AG04450 (cell line): ENCODE measurements around the gene CASP8. TPM values are rescaled to one million over a fixed set of nuclear protein-coding genes. Genes with fewer than 3 reads are reported as not detected.

Source experiments
- CTCF ChIA-PET: fragments of 300-600, 350-600 bp; formaldehyde crosslinking; extraction: SDS; loops from one replicate; lab custom pipeline; 2022; ENCODE audit warnings: antibody characterized with exemption, inconsistent platforms; lab: Charles Lee
- POLR2A ChIA-PET: fragments of 350-600 bp; formaldehyde crosslinking; extraction: SDS; loops from one replicate; lab custom pipeline; 2021; ENCODE audit warnings: antibody characterized with exemption, inconsistent platforms; lab: Yijun Ruan, JAX
- DNase-seq: peaks from one replicate; pipeline ENCODE4 v3.0.0-alpha.2; 2011; ENCODE audit warnings: low read depth, low spot score
- H3K27ac ChIP-seq: one replicate; pipeline ENCODE4 v1.5.1; 2012; ENCODE audit warnings: low read depth, low read length, control low read depth
- H3K27me3 ChIP-seq: one replicate; pipeline ENCODE4 v1.6.0; 2012; ENCODE audit warnings: low read length; ENCODE audit not compliant: control insufficient read depth, insufficient read depth
- H3K4me3 ChIP-seq: 2 replicates; pipeline ENCODE4 v1.5.1; 2011; ENCODE audit warnings: mild to moderate bottlenecking, low read depth, low read length, control low read depth
- H3K9me3 ChIP-seq: 2 replicates; pipeline ENCODE4 v1.5.1; 2012; ENCODE audit warnings: low read length; ENCODE audit not compliant: control insufficient read depth, insufficient read depth
- CTCF ChIP-seq: IDR thresholded peaks from 2 replicates; pipeline ENCODE4 v1.5.1; 2011; ENCODE audit warnings: low read depth, low read length, control low read depth, inconsistent platforms
- polyA plus RNA-seq: library from polyadenylated mRNA; depleted of rRNA; stranded (reverse); fragments of >200 nt; gene quantifications from 2 replicates; pipeline ENCODE4 v1.2.3, GENCODE V29; 2011; rRNA removed
- small RNA-seq: library from RNA; depleted of rRNA; stranded (forward); fragments of <200 nt; gene quantifications from one replicate; pipeline ENCODE3, GENCODE V24; 2012; ENCODE audit warnings: low read depth; ENCODE audit not compliant: insufficient read length

The CASP8 gene
- polyA plus RNA-seq, 1 experiment: 20.8 TPM

- no peak overlapping the region for H3K27ac ChIP-seq
- POLR2A ChIA-PET: no interaction called here
- TF ChIP-seq CTCF: no peak
- H3K9me3 ChIP-seq: peaks cover 8% of the 10 kb centered on the region
- CTCF ChIA-PET: interaction anchor here (1.6 kb wide), 1 partner anchor 88 kb away, joined by 4 read pairs; no protein-coding TSS in a partner anchor
- no peak for DNase-seq
- H3K4me3 ChIP-seq: no peak overlapping the region
- no peaks in the 10 kb centered on the region for H3K27me3 ChIP-seq
Measured at GRCh38 chr2:201320701-201321100, 60.4 kb downstream of the CASP8 start.

- TF ChIP-seq CTCF: no peak
- Histone ChIP-seq H3K27me3 (no peaks in the 10 kb centered on the region), H3K4me3 (no peak overlapping the region), H3K27ac (no peak overlapping the region), H3K9me3 (peaks cover 8% of the 10 kb centered on the region)
- CTCF ChIA-PET: interaction anchor here (0.6 to 0.7 kb wide), 2 partner anchors 13 to 206 kb away, joined by 3 read pairs; no protein-coding TSS in a partner anchor
- POLR2A ChIA-PET: no interaction called here
- DNase-seq: no peak
Measured at GRCh38 chr2:201322772-201323171, 62.4 kb downstream of the CASP8 start.

DNA sequence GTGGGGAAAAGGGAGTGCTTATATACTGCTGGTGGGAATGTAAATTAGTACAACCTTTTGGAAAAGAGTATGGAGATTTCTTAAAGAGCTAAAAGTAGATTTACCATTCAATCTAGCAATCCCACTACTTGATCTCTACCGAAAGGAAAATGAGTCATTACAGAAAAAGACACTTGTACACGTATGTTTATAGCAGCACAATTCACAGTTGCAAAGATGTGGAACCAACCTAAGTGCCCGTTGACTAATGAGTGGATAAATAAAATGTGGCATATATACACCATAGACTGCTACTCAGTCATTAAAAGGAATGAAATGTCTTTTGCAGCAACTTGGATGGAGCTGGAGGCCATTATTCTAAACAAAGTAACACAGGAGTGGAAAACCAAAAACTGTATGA, 67.3 kb downstream of the CASP8 start:
- Histone ChIP-seq H3K4me3 (no peak overlapping the region), H3K27ac (no peak overlapping the region), H3K9me3 (no peaks in the 10 kb centered on the region), H3K27me3 (no peaks in the 10 kb centered on the region)
- CTCF ChIA-PET: no interaction called here
- no peak for TF ChIP-seq CTCF
- DNase-seq: no peak
- POLR2A ChIA-PET: no interaction called here

- Histone ChIP-seq H3K27ac (no peak overlapping the region), H3K27me3 (no peaks in the 10 kb centered on the region), H3K4me3 (no peak overlapping the region), H3K9me3 (no peaks in the 10 kb centered on the region)
- POLR2A ChIA-PET: no interaction called here
- CTCF ChIA-PET: no interaction called here
- no peak for DNase-seq
- no peak for TF ChIP-seq CTCF
Measured at GRCh38 chr2:201329409-201329808, 69.1 kb downstream of the CASP8 start.

Small RNAs within 50 kb of the gene (small RNA-seq; reads per million reads assigned to genes)
- gene MTND4LP13: not detected

Other genes starting within 250 kb of the CASP8 start
- gene HYCC2, start 188.9 kb upstream of the CASP8 start, polyA plus RNA-seq: 4.5 and 6.1 TPM in 2 replicates
- 90.9 and 121 TPM in 2 replicates for gene NDUFB3, start 188.5 kb upstream of the CASP8 start, polyA plus RNA-seq
- gene CFLAR, start 144.4 kb upstream of the CASP8 start, polyA plus RNA-seq: 32.7 and 36.3 TPM in 2 replicates
- gene CASP10, start 77.4 kb upstream of the CASP8 start, polyA plus RNA-seq: 1.5 and 2.6 TPM in 2 replicates
- gene FLACC1, start 96.8 kb downstream of the CASP8 start, polyA plus RNA-seq: 0.58 and 1.1 TPM in 2 replicates
- gene TRAK2, start 190.9 kb downstream of the CASP8 start, polyA plus RNA-seq: 32.7 and 38.4 TPM in 2 replicates
- gene STRADB, start 191.2 kb downstream of the CASP8 start, polyA plus RNA-seq: 29.8 and 34.7 TPM in 2 replicates